Measurements from ENCODE around the gene SNHG17.

DNA sequence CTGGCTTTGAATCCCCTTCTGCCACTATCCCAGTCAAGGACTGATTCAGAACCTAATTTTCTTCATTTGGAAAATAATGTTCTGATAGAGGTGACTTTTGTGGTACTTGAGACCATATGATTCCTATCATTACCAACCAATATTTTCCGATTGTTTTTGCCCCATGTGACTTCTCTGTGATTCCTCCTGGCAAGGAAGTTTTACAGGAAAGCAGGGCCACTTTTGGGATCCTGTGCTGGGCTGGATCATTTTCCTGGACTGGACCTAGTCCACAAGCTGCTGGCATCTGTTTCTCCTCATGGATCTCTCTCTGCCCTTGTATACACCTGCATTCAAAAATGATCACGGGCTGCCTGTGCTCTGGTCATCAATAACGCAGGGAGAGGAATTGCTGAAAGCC, 13.9 kb upstream of the SNHG17 start:
- no peak for TF ChIP-seq SPI1 (IDR thresholded peaks at IDR 0.05; ENCODE audit: low read depth, low read length)
- TF ChIP-seq POU2F2 (IDR thresholded peaks at IDR 0.05; ENCODE audit: low read depth, low read length), result no peak
- TF ChIP-seq POLR2A (IDR thresholded peaks at IDR 0.05; ENCODE audit: low read depth, low read length), result no peak

All from GM12891 (cell line).